Frontal cortex (tissue), 4 donors: Measurements from ENCODE around the gene ZNF81. TPM values are rescaled to one million over a fixed set of nuclear protein-coding genes. Genes with fewer than 3 reads are reported as not detected.
"Not testable (repeated sequence)": the region's sequence is repeated elsewhere in the genome, so short reads cannot be mapped to it uniquely, and the experiment has no call there.

Source experiments
- DNase-seq, 2 donors: peaks; one replicate each; pipeline ENCODE4 v3.0.0; 2012; ENCODE audit warnings: low spot score in 2 of 2
- FAIRE-seq: peaks from 2 replicates; lab custom pipeline; 2012; peaks lifted over from hg19 to GRCh38; lab: Jason Lieb, UNC
- total RNA-seq: library from RNA; depleted of rRNA; stranded (reverse); fragments of >200 nt; gene quantifications from one replicate; pipeline ENCODE4 v1.2.3, GENCODE V29; 2014
- donor health status: control.
- donor health status: control.
- donor health status: control.

Gene ZNF81
- total RNA-seq = 13.9 TPM

- DNase-seq = peak; percentile 34 to 58
- FAIRE-seq = no peak
Observed at GRCh38 chrX:47836164-47837072, at the start of gene ZNF81. Gene ZNF81 (plus strand): TSS chrX:47836902. CDS start chrX:47846268, 9,366 bp downstream.

GRCh38 chrX:47796433-47796906 is 40.2 kb upstream of the ZNF81 start:
- no peak for FAIRE-seq
- no peak for DNase-seq

DNA sequence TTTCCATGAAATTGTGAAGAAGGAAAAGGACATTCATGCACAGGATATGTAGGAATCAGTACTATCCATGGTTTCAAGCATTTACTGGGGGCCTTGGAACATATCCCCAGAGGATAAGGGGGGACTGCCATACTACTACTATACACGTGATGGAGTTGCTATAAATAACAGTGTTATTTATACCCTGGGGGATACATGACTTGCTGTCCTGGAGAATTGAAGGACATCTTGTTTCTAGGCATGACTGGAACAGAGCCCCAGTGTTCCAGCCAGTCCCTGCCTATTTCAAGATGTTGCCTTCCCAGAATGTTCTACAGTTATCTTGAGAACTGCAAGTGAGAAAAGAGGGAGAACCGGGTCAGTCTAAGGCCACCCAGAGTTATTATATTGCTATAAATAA is 39.6 kb upstream of the ZNF81 start:
- FAIRE-seq (no peak), DNase-seq (no peak)

DNA sequence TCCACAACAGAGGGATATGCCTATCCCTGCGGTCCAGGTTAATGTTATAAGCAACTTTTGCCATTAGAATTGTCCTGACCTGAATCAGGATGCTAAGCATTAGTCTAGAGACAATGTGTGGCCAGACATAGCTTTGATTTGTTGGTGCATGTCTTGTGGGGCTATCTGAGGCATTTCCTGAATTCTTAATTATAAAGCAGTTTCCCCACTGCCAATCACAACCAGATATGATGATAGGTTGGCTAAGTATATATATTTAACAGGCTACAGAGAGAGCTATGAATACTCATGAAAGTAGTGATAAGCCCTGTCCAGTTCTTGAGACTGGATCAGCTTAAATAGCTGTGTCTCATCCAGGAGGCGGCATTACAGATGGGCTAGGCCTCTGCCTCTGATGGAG is 37.8 kb upstream of the ZNF81 start:
- FAIRE-seq (no peak), DNase-seq (no peak)

- no peak for DNase-seq
- FAIRE-seq = no peak
Observed at GRCh38 chrX:47802589-47802988, 34.1 kb upstream of the ZNF81 start.

DNA sequence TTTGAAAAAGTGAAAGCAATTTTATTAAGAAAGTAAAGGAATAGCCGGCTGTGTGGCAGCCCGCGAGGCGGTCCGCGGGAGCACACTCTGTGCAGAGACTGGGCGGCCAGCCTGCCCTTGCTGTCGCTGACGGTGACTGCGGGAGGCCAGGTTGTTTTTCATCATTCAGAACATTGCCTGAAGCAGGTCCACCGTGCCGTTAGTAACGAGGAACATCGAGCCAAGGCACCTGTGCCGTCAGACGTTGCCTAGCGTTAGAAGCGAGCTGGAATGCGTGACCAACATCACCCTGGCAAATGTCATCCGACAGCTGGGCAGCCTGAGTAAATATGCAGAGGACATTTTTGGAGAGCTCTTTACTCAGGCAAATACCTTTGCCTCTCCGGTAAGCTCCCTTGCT is 33.6 kb upstream of the ZNF81 start:
- FAIRE-seq, DNase-seq: not testable (repeated sequence)

DNA sequence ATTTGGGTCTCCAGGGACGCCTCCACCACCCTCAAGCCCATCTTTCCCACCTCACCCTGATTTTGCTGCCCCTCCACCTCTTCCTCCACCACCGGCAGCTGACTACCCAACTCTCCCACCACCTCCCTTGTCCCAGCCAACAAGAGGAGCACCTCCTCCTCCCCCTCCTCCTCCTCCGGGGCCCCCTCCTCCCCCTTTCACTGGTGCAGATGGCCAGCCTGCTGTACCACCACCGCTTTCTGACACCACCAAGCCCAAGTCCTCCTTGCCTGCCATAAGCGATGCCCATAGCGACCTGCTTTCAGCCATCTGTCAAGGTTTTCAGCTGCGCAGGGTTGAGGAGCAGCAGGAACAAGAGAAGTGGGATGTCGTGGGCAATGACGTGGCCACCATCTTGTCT is 32.4 kb upstream of the ZNF81 start:
- FAIRE-seq (no peak), DNase-seq (no peak)

DNA sequence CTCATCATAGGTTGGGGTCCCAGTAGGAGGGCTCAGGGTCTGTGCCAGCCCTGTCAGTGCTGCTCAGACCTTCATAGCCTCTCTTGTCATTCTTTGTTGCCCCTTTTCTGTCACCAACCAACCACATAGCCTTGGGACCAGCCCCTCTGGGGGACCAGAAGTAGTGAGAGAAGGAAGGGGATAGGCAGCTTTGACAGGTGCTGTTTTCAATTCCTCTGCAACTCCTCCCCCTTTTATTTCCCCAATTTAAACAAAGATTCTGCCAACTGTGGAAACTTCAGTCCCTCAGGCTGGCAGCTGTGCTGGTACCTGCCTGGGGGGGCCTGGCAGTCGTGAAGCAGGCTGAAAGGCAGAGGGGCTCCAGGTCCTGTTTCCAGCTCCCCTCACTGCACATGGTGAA is 30.9 kb upstream of the ZNF81 start:
- not testable (repeated sequence) for DNase-seq, FAIRE-seq

- not testable (repeated sequence) for FAIRE-seq, DNase-seq
Observed at GRCh38 chrX:47806415-47807271, 30.1 kb upstream of the ZNF81 start.

- not testable (repeated sequence) for FAIRE-seq, DNase-seq
Observed at GRCh38 chrX:47807272-47807538, 29.5 kb upstream of the ZNF81 start.

DNA sequence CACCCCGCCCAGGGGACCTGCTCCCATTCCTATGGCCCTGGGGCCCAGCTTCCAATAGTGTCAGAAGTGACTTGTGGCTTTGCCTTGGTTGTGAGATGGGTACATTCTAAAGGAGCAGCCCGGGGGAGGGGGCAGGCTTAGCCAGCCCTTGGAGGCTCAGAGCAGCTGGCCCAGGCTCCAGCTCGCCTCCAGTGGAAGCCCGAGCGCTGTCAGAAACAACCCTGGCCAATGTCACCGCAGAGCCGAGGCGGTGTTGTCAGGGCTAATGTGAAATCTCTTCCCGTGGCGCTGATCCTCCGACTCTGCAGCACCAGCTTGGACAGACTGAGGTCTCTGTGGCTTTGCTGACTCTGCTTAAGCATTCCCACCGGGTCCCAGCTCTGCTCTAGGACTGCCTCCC is 29.2 kb upstream of the ZNF81 start:
- DNase-seq (no peak), FAIRE-seq (no peak)

DNA sequence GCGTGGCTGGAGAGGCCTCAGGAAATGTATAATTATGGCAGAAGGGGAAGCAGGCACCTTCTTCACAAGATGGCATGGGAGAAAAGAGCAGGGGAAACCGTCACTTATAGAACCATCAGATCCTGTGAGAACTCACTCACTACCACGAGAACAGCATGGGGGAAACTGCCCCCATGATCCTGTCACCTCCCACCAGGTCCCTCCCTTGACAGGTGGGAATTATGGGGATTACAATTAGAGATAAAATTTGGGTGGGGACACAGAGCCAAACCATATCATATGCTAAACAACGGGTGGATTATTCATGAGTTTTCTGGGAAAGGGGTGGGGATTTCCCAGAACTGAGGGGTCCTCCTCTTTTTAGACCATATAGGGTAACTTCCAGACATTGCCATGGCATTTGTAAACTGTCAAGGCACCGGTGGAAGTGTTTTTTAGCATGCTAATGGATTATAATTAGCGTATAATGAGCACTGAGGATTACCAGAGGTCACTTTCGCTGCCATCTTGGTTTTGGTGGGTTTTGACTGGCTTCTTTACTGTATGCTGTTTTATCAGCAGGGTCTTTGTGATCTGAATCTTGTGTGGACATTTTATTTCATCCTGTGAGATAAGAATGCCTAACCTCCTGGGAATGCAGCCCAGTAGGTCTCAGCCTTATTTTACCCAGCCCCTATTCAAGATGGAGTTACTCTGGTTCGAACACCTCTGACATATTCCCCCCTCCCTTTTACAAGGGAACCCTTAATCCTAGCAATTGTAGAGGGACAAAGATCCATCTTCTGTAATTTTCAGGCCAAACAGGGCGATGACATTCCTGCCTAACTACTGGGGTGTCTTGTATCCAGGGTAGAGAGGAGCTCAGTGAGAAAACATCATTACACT is 27.6 kb upstream of the ZNF81 start:
- no peak for DNase-seq
- no peak for FAIRE-seq

DNA sequence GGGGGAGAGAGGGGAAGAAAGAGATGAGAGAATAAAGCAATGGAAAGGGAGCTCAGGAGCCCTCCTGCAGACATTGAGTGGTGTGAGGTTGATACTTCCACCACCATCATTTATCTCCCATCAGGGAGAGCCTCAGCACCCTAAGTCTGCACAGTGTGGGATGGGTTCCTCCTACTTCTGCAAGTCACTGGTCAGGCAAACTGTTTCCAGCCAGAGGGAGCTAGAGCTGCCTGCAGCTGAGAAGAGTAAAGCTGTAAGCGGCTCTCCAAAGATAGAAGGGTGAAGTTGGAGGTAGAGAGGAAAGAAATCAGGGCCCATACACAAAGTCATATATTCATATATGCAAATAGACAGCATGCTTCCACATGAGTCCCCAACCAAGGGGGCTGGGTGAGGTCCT is 21.9 kb upstream of the ZNF81 start:
- FAIRE-seq (no peak), DNase-seq (no peak)

DNA sequence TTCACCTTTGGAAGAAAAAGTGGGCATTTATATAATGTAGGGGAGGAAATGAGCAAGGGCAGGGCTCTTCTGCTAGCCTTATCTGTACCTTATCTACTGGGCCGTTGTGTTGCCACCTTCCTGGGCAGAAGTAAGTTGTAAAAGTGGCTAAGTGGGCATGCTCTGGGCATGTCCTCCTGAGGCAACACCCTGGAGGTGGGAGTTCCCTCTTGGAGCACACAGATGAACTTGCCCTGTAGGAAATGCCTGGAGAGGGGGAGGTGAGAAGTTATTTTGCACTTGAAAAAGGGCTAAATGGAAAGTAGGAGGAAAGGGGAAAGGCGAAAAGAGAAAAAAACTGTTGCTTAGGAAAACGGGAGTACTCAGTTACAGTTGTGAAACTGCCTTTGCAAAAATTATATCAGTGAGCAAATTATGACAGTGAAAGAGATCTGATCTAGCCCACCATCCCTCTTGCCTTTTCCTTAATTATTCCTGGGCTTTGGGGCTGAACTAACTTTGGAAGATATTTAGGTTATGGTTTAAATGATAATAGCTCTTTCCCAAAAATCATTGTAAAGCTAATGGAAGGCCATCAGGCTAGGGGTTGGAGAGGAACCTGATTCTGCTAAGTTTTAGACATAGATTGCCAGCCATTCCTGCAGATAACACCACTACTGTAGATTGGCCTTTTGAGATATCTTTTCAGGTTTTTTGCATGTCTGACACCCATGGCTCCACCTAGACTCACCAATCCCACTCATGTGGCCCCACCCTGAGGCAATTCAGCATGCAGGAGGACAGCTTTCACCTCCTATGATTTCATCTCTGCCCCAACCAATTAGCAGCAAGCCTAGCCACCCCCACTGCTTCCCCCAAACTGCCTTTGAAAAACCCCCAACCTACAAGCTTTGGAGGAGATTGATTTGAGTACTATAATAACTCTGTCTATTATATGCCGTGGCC is 20.5 kb upstream of the ZNF81 start:
- FAIRE-seq (no peak), DNase-seq (no peak)

- FAIRE-seq = no peak
- DNase-seq = no peak
Observed at GRCh38 chrX:47817421-47817820, 19.3 kb upstream of the ZNF81 start.

DNA sequence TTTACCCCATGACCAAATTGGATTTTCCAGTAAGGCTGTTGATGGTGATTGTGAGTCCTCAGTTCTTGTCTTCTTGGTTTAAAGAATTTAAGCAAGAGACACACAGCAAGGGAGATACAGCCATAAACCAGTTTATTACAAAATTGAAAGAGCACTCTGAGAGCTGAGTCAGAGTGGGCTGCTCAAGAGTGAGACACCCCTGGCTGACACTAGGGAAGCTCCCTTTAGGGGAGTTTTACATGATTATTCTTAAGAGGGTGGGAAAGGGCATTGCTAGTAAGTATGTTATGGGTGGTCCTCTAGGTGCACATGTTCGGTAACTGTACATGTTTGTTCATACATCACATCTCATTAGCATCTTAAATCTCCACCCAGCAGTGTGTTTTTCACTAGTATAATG is 18.8 kb upstream of the ZNF81 start:
- FAIRE-seq = no peak
- no peak for DNase-seq

DNA sequence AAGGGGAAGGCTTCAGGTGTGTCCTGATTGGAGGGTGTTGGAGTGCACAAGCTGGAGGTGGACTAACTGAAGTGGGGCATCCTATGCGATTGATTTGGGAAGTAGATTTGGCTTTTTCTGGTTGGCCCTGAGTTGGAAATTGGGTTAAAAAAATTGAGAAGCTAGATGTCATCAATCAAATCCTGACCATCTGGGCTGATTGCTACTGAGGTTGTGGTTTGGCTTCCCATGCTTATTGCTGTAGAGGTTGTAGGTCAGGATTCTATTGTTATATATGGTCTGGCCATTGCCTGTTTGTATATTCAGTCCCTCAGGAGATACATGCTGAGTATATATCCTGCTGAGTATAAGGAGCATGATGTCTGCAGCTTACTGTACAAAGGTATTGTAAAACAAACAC is 7.7 kb upstream of the ZNF81 start:
- FAIRE-seq (no peak), DNase-seq (no peak)

DNA sequence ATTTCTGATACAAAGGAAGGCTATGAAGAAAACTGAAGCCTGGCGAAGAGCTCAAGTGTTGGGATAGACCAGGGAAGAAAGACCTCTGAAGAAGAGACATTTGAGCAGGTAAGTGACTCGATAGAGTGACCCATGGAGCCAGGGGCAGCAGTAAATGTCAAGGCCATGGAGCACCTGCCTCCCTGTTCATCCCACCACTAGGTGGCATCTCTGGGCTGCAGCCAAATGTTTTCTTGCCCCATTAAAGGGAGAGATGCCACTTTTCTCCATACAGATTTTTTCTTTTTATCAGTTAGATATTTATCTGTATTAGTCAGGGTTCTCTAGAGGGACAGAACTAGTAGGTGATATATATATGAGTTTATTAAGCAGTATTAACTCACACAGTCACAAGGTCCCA is 4.9 kb upstream of the ZNF81 start:
- DNase-seq = no peak
- FAIRE-seq = no peak

DNA sequence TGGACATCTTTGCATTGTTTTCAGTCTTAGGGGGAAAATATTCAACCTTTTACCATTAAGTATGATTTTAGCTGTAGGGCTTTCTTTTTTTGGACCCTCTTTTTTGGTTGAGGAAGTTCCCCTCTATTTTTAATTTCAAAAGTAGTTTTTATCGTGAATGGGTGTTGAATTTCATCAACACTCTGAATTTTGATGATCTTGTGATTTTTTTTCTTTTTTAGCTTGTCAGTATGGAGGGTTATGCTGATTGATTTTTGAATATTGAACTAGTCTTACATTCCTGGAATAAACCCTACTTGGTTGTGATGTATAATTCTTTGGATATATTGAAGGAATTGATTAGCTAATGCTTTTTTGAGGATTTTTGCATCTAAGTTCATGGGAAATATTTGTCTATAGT is 1.7 kb downstream of the ZNF81 start:
- DNase-seq (no peak), FAIRE-seq (no peak)
